HPDE6-E6E7 (cell line): Measurements from ENCODE around the gene DDIT4.
"Not testable (repeated sequence)": the region's sequence is repeated elsewhere in the genome, so short reads cannot be mapped to it uniquely, and the experiment has no call there.

Source experiments
- DNase-seq: peaks from one replicate; pipeline ENCODE4 v3.0.0; 2011; ENCODE audit warnings: missing footprints; ENCODE audit errors: extremely low spot score

Gene DDIT4

GRCh38 chr10:72249176-72249862 is 24.4 kb upstream of the DDIT4 start:
- DNase-seq = not testable (repeated sequence)

GRCh38 chr10:72250666-72251065 is 23.1 kb upstream of the DDIT4 start:
- DNase-seq = no peak

- DNase-seq = no peak
Measured at GRCh38 chr10:72251635-72252034, 22.1 kb upstream of the DDIT4 start.

GRCh38 chr10:72252972-72253371 is 20.8 kb upstream of the DDIT4 start:
- no peak for DNase-seq

GRCh38 chr10:72253578-72253977 is 20.1 kb upstream of the DDIT4 start:
- no peak for DNase-seq

GRCh38 chr10:72254813-72255568 is 18.7 kb upstream of the DDIT4 start:
- no peak for DNase-seq

- no peak for DNase-seq
Measured at GRCh38 chr10:72255977-72256729, 17.6 kb upstream of the DDIT4 start.

GRCh38 chr10:72257051-72257892 is 16.5 kb upstream of the DDIT4 start:
- no peak for DNase-seq

- no peak for DNase-seq
Measured at GRCh38 chr10:72258617-72259016, 15.1 kb upstream of the DDIT4 start.

GRCh38 chr10:72259491-72260238 is 14.1 kb upstream of the DDIT4 start:
- no peak for DNase-seq

GRCh38 chr10:72260239-72260975 is 13.3 kb upstream of the DDIT4 start:
- peak; percentile 85 for DNase-seq

- DNase-seq = no peak
Measured at GRCh38 chr10:72260976-72261783, 12.5 kb upstream of the DDIT4 start.

GRCh38 chr10:72261784-72262404 is 11.8 kb upstream of the DDIT4 start:
- DNase-seq = no peak

- no peak for DNase-seq
Measured at GRCh38 chr10:72263613-72264241, 10.0 kb upstream of the DDIT4 start.

GRCh38 chr10:72264536-72264935 is 9.2 kb upstream of the DDIT4 start:
- DNase-seq = no peak

GRCh38 chr10:72265508-72265907 is 8.2 kb upstream of the DDIT4 start:
- DNase-seq = no peak

GRCh38 chr10:72265990-72266865 is 7.5 kb upstream of the DDIT4 start:
- DNase-seq = no peak
